T-helper 2 cell treated with Interferon-gamma antibody and Interleukin-4, amounts not matched to agents 100 ng/mL and 5 ng/mL, for 36 hours (primary cell): Measurements from ENCODE around the gene NRG2. TPM values are rescaled to one million over a fixed set of nuclear protein-coding genes. Genes with fewer than 3 reads are reported as not detected.

Experiments used
- intact Hi-C: fragments of 100-400 bp; cut with micrococcal nuclease; formaldehyde crosslinking; loops from one replicate; pipeline ENCODE4 v1.15.1; 2023
- total RNA-seq: library from RNA; stranded (reverse); gene quantifications from 2 replicates; pipeline ENCODE4 v1.2.3, GENCODE V29; 2022

Gene NRG2
- total RNA-seq, 1 donor from 2014 or later: not detected

GRCh38 chr5:139949710-139950109 is 93.4 kb downstream of the NRG2 start:
- intact Hi-C loops: no loop called here

GRCh38 chr5:139947727-139948126 is 95.4 kb downstream of the NRG2 start:
- intact Hi-C loops: no loop called here

GRCh38 chr5:139946440-139946839 is 96.7 kb downstream of the NRG2 start:
- intact Hi-C loops: no loop called here

- intact Hi-C loops: no loop called here
Measured at GRCh38 chr5:139946006-139946405, 97.1 kb downstream of the NRG2 start.

- intact Hi-C loops: no loop called here
Measured at GRCh38 chr5:139942243-139942642, 100.9 kb downstream of the NRG2 start.

GRCh38 chr5:139930406-139930805 is 112.7 kb downstream of the NRG2 start:
- intact Hi-C loops: no loop called here

- intact Hi-C loops: no loop called here
Measured at GRCh38 chr5:139926797-139927503, 116.1 kb downstream of the NRG2 start.

GRCh38 chr5:139925650-139926640 is 117.2 kb downstream of the NRG2 start:
- intact Hi-C loops: no loop called here

GRCh38 chr5:139925216-139925562 is 117.9 kb downstream of the NRG2 start:
- intact Hi-C loops: no loop called here

GRCh38 chr5:139924294-139925215 is 118.5 kb downstream of the NRG2 start:
- intact Hi-C loops: no loop called here

- intact Hi-C loops: no loop called here
Measured at GRCh38 chr5:139919308-139919707, 123.8 kb downstream of the NRG2 start.

- intact Hi-C loops: no loop called here
Measured at GRCh38 chr5:139915834-139916233, 127.3 kb downstream of the NRG2 start.

GRCh38 chr5:139915266-139915665 is 127.8 kb downstream of the NRG2 start:
- intact Hi-C loops: no loop called here

GRCh38 chr5:139914218-139914807 is 128.8 kb downstream of the NRG2 start:
- intact Hi-C loops: no loop called here

GRCh38 chr5:139912804-139913203 is 130.3 kb downstream of the NRG2 start:
- intact Hi-C loops: no loop called here

- intact Hi-C loops: no loop called here
Measured at GRCh38 chr5:139912158-139912557, 130.9 kb downstream of the NRG2 start.

GRCh38 chr5:139911425-139912120 is 131.5 kb downstream of the NRG2 start:
- intact Hi-C loops: no loop called here

GRCh38 chr5:139910901-139911300 is 132.2 kb downstream of the NRG2 start:
- intact Hi-C loops: no loop called here

- intact Hi-C loops: no loop called here
Measured at GRCh38 chr5:139910036-139910435, 133.1 kb downstream of the NRG2 start.

- intact Hi-C loops: no loop called here
Measured at GRCh38 chr5:139908749-139909148, 134.3 kb downstream of the NRG2 start.
